Rectal smooth muscle tissue (tissue), 1 donor: ENCODE results near the gene PRKCH.

Experiments used
- H3K27ac ChIP-seq: one replicate; pipeline ENCODE4 v1.7.0; 2013; ENCODE audit warnings: low read depth, low read length, inconsistent platforms
- H3K27me3 ChIP-seq: one replicate; pipeline ENCODE4 v1.7.0; 2013; ENCODE audit warnings: low read length; ENCODE audit not compliant: control insufficient read depth, insufficient read depth
- H3K36me3 ChIP-seq: one replicate; pipeline ENCODE4 v1.7.0; 2013; ENCODE audit warnings: low read length; ENCODE audit not compliant: control insufficient read depth, insufficient read depth
- H3K4me1 ChIP-seq: one replicate; pipeline ENCODE4 v1.7.0; 2013; ENCODE audit warnings: low read length; ENCODE audit not compliant: control insufficient read depth, insufficient read depth
- H3K4me3 ChIP-seq: one replicate; pipeline ENCODE4 v1.7.0; 2013; ENCODE audit warnings: low read length
- H3K9ac ChIP-seq: one replicate; pipeline ENCODE4 v1.7.0; 2013; ENCODE audit warnings: low read length

PRKCH gene

GRCh38 chr14:61563162-61563511, 241.8 kb downstream of the PRKCH start:
- Histone ChIP-seq H3K4me3 (no peak overlapping the region), H3K27me3 (no peaks in the 10 kb centered on the region), H3K36me3 (no peaks in the 10 kb centered on the region), H3K27ac (no peak overlapping the region), H3K4me1 (no peaks in the 10 kb centered on the region), H3K9ac (no peak overlapping the region)

- H3K4me1 ChIP-seq: no peaks in the 10 kb centered on the region
- no peak overlapping the region for H3K4me3 ChIP-seq
- H3K27me3 ChIP-seq: no peaks in the 10 kb centered on the region
- H3K9ac ChIP-seq: no peak overlapping the region
- H3K36me3 ChIP-seq: no peaks in the 10 kb centered on the region
- no peak overlapping the region for H3K27ac ChIP-seq
Observed at GRCh38 chr14:61563880-61564617, 242.7 kb downstream of the PRKCH start.

GRCh38 chr14:61564618-61565091, 243.3 kb downstream of the PRKCH start:
- no peak overlapping the region for H3K9ac ChIP-seq
- H3K27ac ChIP-seq: no peak overlapping the region
- no peak overlapping the region for H3K4me3 ChIP-seq
- no peaks in the 10 kb centered on the region for H3K27me3 ChIP-seq
- H3K4me1 ChIP-seq: no peaks in the 10 kb centered on the region
- no peaks in the 10 kb centered on the region for H3K36me3 ChIP-seq

DNA sequence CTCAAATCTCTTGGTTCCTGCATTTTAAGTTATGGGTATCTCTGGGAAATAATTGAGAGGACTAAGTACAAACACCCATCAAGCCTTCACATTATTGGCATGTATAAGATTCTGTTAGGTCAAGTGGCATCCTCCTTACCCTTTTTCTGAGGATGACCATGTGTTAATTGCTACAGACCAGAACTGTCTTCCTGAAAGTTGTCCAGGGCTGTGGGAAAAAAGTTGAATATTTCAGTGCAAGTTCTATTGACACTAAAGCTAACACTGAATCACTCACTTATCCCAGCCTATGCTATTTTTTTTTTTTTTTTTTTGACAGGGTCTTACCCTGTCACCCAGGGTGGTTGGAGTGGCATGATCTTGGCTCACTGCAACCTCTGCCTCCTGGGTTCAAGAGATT, 243.8 kb downstream of the PRKCH start:
- Histone ChIP-seq H3K27me3 (no peaks in the 10 kb centered on the region), H3K4me3 (no peak overlapping the region), H3K36me3 (no peaks in the 10 kb centered on the region), H3K4me1 (no peaks in the 10 kb centered on the region), H3K9ac (no peak overlapping the region), H3K27ac (no peak overlapping the region)

- Histone ChIP-seq H3K4me1 (no peaks in the 10 kb centered on the region), H3K4me3 (no peak overlapping the region), H3K9ac (no peak overlapping the region), H3K27me3 (no peaks in the 10 kb centered on the region), H3K36me3 (no peaks in the 10 kb centered on the region), H3K27ac (no peak overlapping the region)
Observed at GRCh38 chr14:61565836-61566536, 244.6 kb downstream of the PRKCH start.

DNA sequence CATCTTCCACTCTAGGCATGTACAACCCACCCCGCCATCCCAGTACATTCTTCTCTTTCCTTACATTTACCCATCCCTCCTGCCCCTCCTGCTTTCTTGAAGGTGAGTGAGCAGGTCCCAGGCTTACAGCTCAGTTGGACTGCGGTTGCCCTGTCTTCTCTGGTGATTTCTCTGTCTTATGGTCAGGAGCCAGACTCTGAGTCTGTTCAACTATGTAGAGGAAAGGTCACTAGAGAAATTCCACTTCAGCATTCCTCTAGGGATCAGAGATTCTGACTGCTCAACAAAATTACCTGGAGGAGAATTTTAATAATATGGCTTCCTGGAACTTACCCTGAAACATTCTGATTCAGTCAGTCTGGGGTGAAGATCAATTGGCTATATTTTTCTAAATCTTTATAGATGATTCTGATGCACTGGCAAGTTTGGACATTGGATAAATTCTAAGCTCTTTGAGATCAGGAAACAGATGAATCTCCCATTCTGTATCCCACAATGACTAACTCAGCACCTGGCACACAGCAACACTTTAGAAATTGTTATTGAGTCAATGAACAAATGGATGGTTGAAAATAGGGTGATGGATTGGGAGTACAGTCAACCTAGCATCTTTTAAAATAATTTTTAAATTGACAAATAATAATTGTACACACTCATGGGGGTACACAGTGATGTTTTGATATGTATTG, 245.3 kb downstream of the PRKCH start:
- H3K9ac ChIP-seq: no peak overlapping the region
- no peak overlapping the region for H3K27ac ChIP-seq

GRCh38 chr14:61567838-61568571, 246.6 kb downstream of the PRKCH start:
- Histone ChIP-seq H3K9ac (no peak overlapping the region), H3K4me3 (peak overlapping the region; percentile 55), H3K27ac (no peak overlapping the region), H3K4me1 (no peaks in the 10 kb centered on the region), H3K27me3 (no peaks in the 10 kb centered on the region), H3K36me3 (no peaks in the 10 kb centered on the region)

More for the DNA sequence above, 245.3 kb downstream of the PRKCH start:
- H3K27me3 ChIP-seq: no peaks in the 10 kb centered on the region
- no peak overlapping the region for H3K4me3 ChIP-seq
- H3K36me3 ChIP-seq: no peaks in the 10 kb centered on the region
- no peaks in the 10 kb centered on the region for H3K4me1 ChIP-seq

- H3K4me3 ChIP-seq: peak overlapping the region; percentile 55
- no peaks in the 10 kb centered on the region for H3K27me3 ChIP-seq
- H3K4me1 ChIP-seq: no peaks in the 10 kb centered on the region
- no peaks in the 10 kb centered on the region for H3K36me3 ChIP-seq
- no peak overlapping the region for H3K9ac ChIP-seq
- H3K27ac ChIP-seq: no peak overlapping the region
Observed at GRCh38 chr14:61568572-61569011, 247.2 kb downstream of the PRKCH start.

GRCh38 chr14:61569308-61569707, 247.9 kb downstream of the PRKCH start:
- no peak overlapping the region for H3K4me3 ChIP-seq
- no peak overlapping the region for H3K9ac ChIP-seq
- H3K36me3 ChIP-seq: no peaks in the 10 kb centered on the region
- no peaks in the 10 kb centered on the region for H3K4me1 ChIP-seq
- H3K27ac ChIP-seq: no peak overlapping the region
- H3K27me3 ChIP-seq: no peaks in the 10 kb centered on the region

DNA sequence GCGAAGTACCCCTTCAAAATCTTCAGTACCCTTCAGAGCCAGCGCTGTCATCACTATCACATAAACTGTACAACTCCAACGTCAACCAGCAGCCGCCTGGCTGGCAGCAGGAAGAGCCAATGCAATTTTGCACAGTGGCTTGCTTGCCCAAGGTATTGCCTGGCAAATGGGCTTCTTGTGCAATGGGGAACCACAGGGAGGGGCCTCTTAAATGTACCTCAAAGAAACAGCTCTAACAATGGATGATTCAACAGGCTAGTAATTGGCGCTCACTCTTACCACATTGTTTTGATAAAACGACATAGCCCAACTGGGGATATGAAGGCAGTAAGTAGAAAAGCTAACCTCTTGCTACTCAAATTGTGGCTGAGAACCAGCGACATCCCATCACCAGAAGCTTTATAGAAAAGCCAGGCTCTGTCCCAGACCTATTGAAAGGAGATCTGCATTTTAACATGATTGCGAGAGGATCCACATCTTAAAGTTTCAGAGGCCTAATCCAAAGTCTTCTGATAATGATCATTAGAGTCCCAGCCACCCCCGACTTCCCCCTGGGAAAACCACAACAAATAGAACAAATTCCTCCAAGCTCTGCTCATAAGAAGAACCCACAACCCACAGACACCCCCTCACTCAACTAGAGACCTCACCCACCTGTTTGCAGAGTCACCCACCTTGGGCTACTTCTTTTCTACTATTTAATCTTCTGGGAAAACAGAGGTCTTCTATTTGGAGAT, 248.6 kb downstream of the PRKCH start:
- H3K9ac ChIP-seq: no peak overlapping the region
- H3K36me3 ChIP-seq: no peaks in the 10 kb centered on the region
- H3K27me3 ChIP-seq: no peaks in the 10 kb centered on the region
- H3K4me1 ChIP-seq: no peaks in the 10 kb centered on the region
- H3K27ac ChIP-seq: no peak overlapping the region
- H3K4me3 ChIP-seq: no peak overlapping the region

GRCh38 chr14:61570549-61571290, 249.3 kb downstream of the PRKCH start:
- Histone ChIP-seq H3K27ac (no peak overlapping the region), H3K27me3 (no peaks in the 10 kb centered on the region), H3K36me3 (no peaks in the 10 kb centered on the region), H3K4me3 (no peak overlapping the region), H3K9ac (no peak overlapping the region), H3K4me1 (no peaks in the 10 kb centered on the region)
